ENCODE results near the gene ETV1. TPM values are rescaled to one million over a fixed set of nuclear protein-coding genes. Genes with fewer than 3 reads are reported as not detected.

ETV1 gene
- total and polyA plus RNA-seq, 7 experiments from 2014 or later: 0.39 TPM; not detected in 6

GRCh38 chr7:13991791-13992595 is 2.5 kb upstream of the ETV1 start:
- DNase-seq (no peak), ATAC-seq (no peak)
- Mint-ChIP-seq H3K4me3 (no peak overlapping the region), H3K4me1 (no peaks in the 10 kb centered on the region), H3K27ac (no peak overlapping the region), H3K27me3 (peaks cover 0 to 6% (median 5%) of the 10 kb centered on the region in 5 donors), H3K9me3 (peaks cover 0 to 9% (median 3%) of the 10 kb centered on the region in 11 donors), H3K36me3 (no peaks in the 10 kb centered on the region)
- Histone ChIP-seq H3K27ac (ENCODE audit: low read depth, low read length) (no peak overlapping the region), H3K4me3 (ENCODE audit: low read length) (peak overlapping the region; percentile 51), H3K9me3 (ENCODE audit: control insufficient read depth in 2 of 3, low read length in 3 of 3) (no peaks in the 10 kb centered on the region), H3K4me1 (ENCODE audit: control insufficient read depth in 2 of 2, insufficient read depth in 2 of 2, low read length in 2 of 2) (no peaks in the 10 kb centered on the region), H3K27me3 (ENCODE audit: control insufficient read depth in 2 of 2, insufficient read depth in 2 of 2, low read length in 2 of 2) (peaks cover 0 to 6% of the 10 kb centered on the region in 2 donors), H3K36me3 (ENCODE audit: control insufficient read depth in 2 of 3, insufficient read depth in 3 of 3, low read length in 3 of 3) (no peaks in the 10 kb centered on the region)
- CTCF ChIA-PET: no interaction called here
- intact Hi-C loops (cut with micrococcal nuclease): no loop called here
- POLR2A ChIA-PET: no interaction called here

GRCh38 chr7:13990984-13991790 is 1.7 kb upstream of the ETV1 start:
- Mint-ChIP-seq H3K36me3 (no peaks in the 10 kb centered on the region), H3K27me3 (peaks cover 2 to 13% (median 6%) of the 10 kb centered on the region in 5 donors), H3K4me3 (no peak overlapping the region), H3K27ac (no peak overlapping the region), H3K4me1 (no peaks in the 10 kb centered on the region), H3K9me3 (peaks cover 0 to 5% (median 0%) of the 10 kb centered on the region in 11 donors)
- POLR2A ChIA-PET: no interaction called here
- DNase-seq (peak in 1 of 9 donors; percentile 38), ATAC-seq (peak; percentile 74)
- H3K36me3 ChIP-seq (ENCODE audit: control insufficient read depth in 2 of 3, insufficient read depth in 3 of 3, low read length in 3 of 3): no peaks in the 10 kb centered on the region
- no peaks in the 10 kb centered on the region for H3K9me3 ChIP-seq (ENCODE audit: control insufficient read depth in 2 of 3, low read length in 3 of 3)
- intact Hi-C loops (cut with micrococcal nuclease): no loop called here
- no peak overlapping the region for H3K27ac ChIP-seq (ENCODE audit: low read depth, low read length)
- CTCF ChIA-PET: no interaction called here
- H3K4me3 ChIP-seq (ENCODE audit: low read length): peak overlapping the region; percentile 51
- H3K27me3 ChIP-seq (ENCODE audit: control insufficient read depth in 2 of 2, insufficient read depth in 2 of 2, low read length in 2 of 2): peaks cover 0 to 6% of the 10 kb centered on the region in 2 donors
- H3K4me1 ChIP-seq (ENCODE audit: control insufficient read depth in 2 of 2, insufficient read depth in 2 of 2, low read length in 2 of 2): no peaks in the 10 kb centered on the region

- intact Hi-C loops (cut with micrococcal nuclease): no loop called here
- CTCF ChIA-PET: no interaction called here
Measured at GRCh38 chr7:13990319-13990983, 985 bp upstream of the ETV1 start.

GRCh38 chr7:13989949-13990305 is 461 bp upstream of the ETV1 start:
- POLR2A ChIA-PET: no interaction called here
- no peaks in the 10 kb centered on the region for H3K36me3 ChIP-seq (ENCODE audit: control insufficient read depth in 2 of 3, insufficient read depth in 3 of 3, low read length in 3 of 3)
- Mint-ChIP-seq H3K4me3 (no peak overlapping the region), H3K36me3 (no peaks in the 10 kb centered on the region), H3K27ac (no peak overlapping the region), H3K9me3 (peaks cover 0 to 5% (median 0%) of the 10 kb centered on the region in 11 donors), H3K4me1 (no peaks in the 10 kb centered on the region), H3K27me3 (peaks cover 7 to 16% (median 9%) of the 10 kb centered on the region in 5 donors)
- H3K27me3 ChIP-seq (ENCODE audit: control insufficient read depth in 2 of 2, insufficient read depth in 2 of 2, low read length in 2 of 2): peaks cover 0 to 6% of the 10 kb centered on the region in 2 donors
- CTCF ChIA-PET: no interaction called here
- H3K4me3 ChIP-seq (ENCODE audit: low read length): peak overlapping the region; percentile 51
- intact Hi-C loops (cut with micrococcal nuclease): no loop called here
- no peak overlapping the region for H3K27ac ChIP-seq (ENCODE audit: low read depth, low read length)
- no peaks in the 10 kb centered on the region for H3K9me3 ChIP-seq (ENCODE audit: control insufficient read depth in 2 of 3, low read length in 3 of 3)
- DNase-seq (no peak), ATAC-seq (no peak)
- no peaks in the 10 kb centered on the region for H3K4me1 ChIP-seq (ENCODE audit: control insufficient read depth in 2 of 2, insufficient read depth in 2 of 2, low read length in 2 of 2)

More at GRCh38 chr7:13990319-13990983, 985 bp upstream of the ETV1 start:
- H3K27me3 Mint-ChIP-seq: peaks cover 7 to 16% (median 9%) of the 10 kb centered on the region in 5 donors
- DNase-seq: no peak
- POLR2A ChIA-PET: no interaction called here
- H3K4me3 ChIP-seq (ENCODE audit: low read length): peak overlapping the region; percentile 51
- peak; percentile 56 for ATAC-seq
- peaks cover 0 to 5% (median 0%) of the 10 kb centered on the region in 11 donors for H3K9me3 Mint-ChIP-seq
- H3K27ac ChIP-seq (ENCODE audit: low read depth, low read length): no peak overlapping the region
- H3K4me1 Mint-ChIP-seq: no peaks in the 10 kb centered on the region
- H3K9me3 ChIP-seq (ENCODE audit: control insufficient read depth in 2 of 3, low read length in 3 of 3): no peaks in the 10 kb centered on the region
- peaks cover 0 to 6% of the 10 kb centered on the region in 2 donors for H3K27me3 ChIP-seq (ENCODE audit: control insufficient read depth in 2 of 2, insufficient read depth in 2 of 2, low read length in 2 of 2)
- no peak overlapping the region for H3K4me3 Mint-ChIP-seq
- no peak overlapping the region for H3K27ac Mint-ChIP-seq
- H3K36me3 Mint-ChIP-seq: no peaks in the 10 kb centered on the region
- H3K36me3 ChIP-seq (ENCODE audit: control insufficient read depth in 2 of 3, insufficient read depth in 3 of 3, low read length in 3 of 3): no peaks in the 10 kb centered on the region
- H3K4me1 ChIP-seq (ENCODE audit: control insufficient read depth in 2 of 2, insufficient read depth in 2 of 2, low read length in 2 of 2): no peaks in the 10 kb centered on the region

- DNase-seq (no peak), ATAC-seq (no peak)
- Histone ChIP-seq H3K27ac (ENCODE audit: low read depth, low read length) (no peak overlapping the region), H3K36me3 (ENCODE audit: control insufficient read depth in 2 of 3, insufficient read depth in 3 of 3, low read length in 3 of 3) (no peaks in the 10 kb centered on the region), H3K4me1 (ENCODE audit: control insufficient read depth in 2 of 2, insufficient read depth in 2 of 2, low read length in 2 of 2) (no peaks in the 10 kb centered on the region), H3K27me3 (ENCODE audit: control insufficient read depth in 2 of 2, insufficient read depth in 2 of 2, low read length in 2 of 2) (peaks cover 0 to 6% of the 10 kb centered on the region in 2 donors), H3K9me3 (ENCODE audit: control insufficient read depth in 2 of 3, low read length in 3 of 3) (no peaks in the 10 kb centered on the region), H3K4me3 (ENCODE audit: low read length) (peak overlapping the region; percentile 51)
- intact Hi-C loops (cut with micrococcal nuclease): no loop called here
- Mint-ChIP-seq H3K36me3 (no peaks in the 10 kb centered on the region), H3K9me3 (peaks cover 0 to 5% (median 0%) of the 10 kb centered on the region in 11 donors), H3K4me3 (no peak overlapping the region), H3K27ac (no peak overlapping the region), H3K27me3 (peaks cover 7 to 19% (median 9%) of the 10 kb centered on the region in 5 donors), H3K4me1 (no peaks in the 10 kb centered on the region)
- ChIA-PET CTCF (no interaction called here), POLR2A (interaction anchor here (0.6 kb wide), 1 partner anchor 10 kb away, joined by 3 read pairs; no protein-coding TSS in a partner anchor)
Measured at GRCh38 chr7:13988731-13989125, 738 bp downstream of the ETV1 start.

- Histone ChIP-seq H3K4me3 (ENCODE audit: low read length) (no peak overlapping the region), H3K27ac (ENCODE audit: low read depth, low read length) (no peak overlapping the region), H3K9me3 (ENCODE audit: control insufficient read depth in 2 of 3, low read length in 3 of 3) (no peaks in the 10 kb centered on the region), H3K27me3 (ENCODE audit: control insufficient read depth in 2 of 2, insufficient read depth in 2 of 2, low read length in 2 of 2) (peaks cover 0 to 6% of the 10 kb centered on the region in 2 donors), H3K4me1 (ENCODE audit: control insufficient read depth in 2 of 2, insufficient read depth in 2 of 2, low read length in 2 of 2) (no peaks in the 10 kb centered on the region), H3K36me3 (ENCODE audit: control insufficient read depth in 2 of 3, insufficient read depth in 3 of 3, low read length in 3 of 3) (no peaks in the 10 kb centered on the region)
- ChIA-PET CTCF (no interaction called here), POLR2A (no interaction called here)
- Mint-ChIP-seq H3K4me1 (no peaks in the 10 kb centered on the region), H3K4me3 (no peak overlapping the region), H3K9me3 (peaks cover 0 to 2% (median 0%) of the 10 kb centered on the region in 11 donors), H3K36me3 (no peaks in the 10 kb centered on the region), H3K27me3 (peaks cover 7 to 17% (median 7%) of the 10 kb centered on the region in 5 donors), H3K27ac (no peak overlapping the region)
- intact Hi-C loops (cut with micrococcal nuclease): no loop called here
- ATAC-seq: no peak
- DNase-seq: no peak
Measured at GRCh38 chr7:13988065-13988464, 1.4 kb downstream of the ETV1 start.

All from naive thymus-derived CD4-positive, alpha-beta T cell (primary cell).